T-helper 17 cell (primary cell): ENCODE data around the gene NAT14. TPM values are rescaled to one million over a fixed set of nuclear protein-coding genes. Genes with fewer than 3 reads are reported as not detected.
A peak's percentile ranks its signal among the peaks of the same experiment; 100 is the strongest.
"Not testable (repeated sequence)": the region's sequence is repeated elsewhere in the genome, so short reads cannot be mapped to it uniquely, and the experiment has no call there.

Experiments used
- ATAC-seq: fragments of 150-1000 bp; cut with Tn5 transposase; 2 replicates; pipeline ENCODE4 v1.10.0; 2021; ENCODE audit warnings: mild to moderate bottlenecking, moderate library complexity
- DNase-seq, 3 donors: peaks; one replicate each; pipeline versions ENCODE4 v3.0.0 to v3.0.0-alpha.2; 2020 to 2021
- H3K9me3 ChIP-seq: one replicate; pipeline ENCODE4 v1.7.0; 2013; ENCODE audit warnings: low read length, mild to moderate bottlenecking; ENCODE audit not compliant: control insufficient read depth, poor library complexity, severe bottlenecking
- H3K27ac Mint-ChIP-seq: one replicate; pipeline ENCODE4 v1.8.0; 2022; ENCODE audit warnings: mild to moderate bottlenecking, moderate library complexity, mixed read lengths
- H3K27me3 Mint-ChIP-seq: one replicate; pipeline ENCODE4 v1.8.0; 2022; ENCODE audit warnings: mixed read lengths
- H3K36me3 Mint-ChIP-seq: one replicate; pipeline ENCODE4 v1.8.0; 2022; ENCODE audit warnings: low read depth, mixed read lengths
- H3K4me1 Mint-ChIP-seq: one replicate; pipeline ENCODE4 v1.8.0; 2022; ENCODE audit warnings: mild to moderate bottlenecking, mixed read lengths
- H3K4me3 Mint-ChIP-seq: one replicate; pipeline ENCODE4 v1.8.0; 2022; ENCODE audit warnings: mild to moderate bottlenecking, moderate library complexity, mixed read lengths
- total RNA-seq, 4 donors: library from RNA in 2 of 4; stranded (reverse) in 2 of 4; gene quantifications; one replicate each; pipeline ENCODE4 v1.2.3 and lab custom pipeline; 2022 to 2026

Gene NAT14
- total RNA-seq, 2 donors from 2014 or later, result 9.1 to 11.9 TPM

DNA sequence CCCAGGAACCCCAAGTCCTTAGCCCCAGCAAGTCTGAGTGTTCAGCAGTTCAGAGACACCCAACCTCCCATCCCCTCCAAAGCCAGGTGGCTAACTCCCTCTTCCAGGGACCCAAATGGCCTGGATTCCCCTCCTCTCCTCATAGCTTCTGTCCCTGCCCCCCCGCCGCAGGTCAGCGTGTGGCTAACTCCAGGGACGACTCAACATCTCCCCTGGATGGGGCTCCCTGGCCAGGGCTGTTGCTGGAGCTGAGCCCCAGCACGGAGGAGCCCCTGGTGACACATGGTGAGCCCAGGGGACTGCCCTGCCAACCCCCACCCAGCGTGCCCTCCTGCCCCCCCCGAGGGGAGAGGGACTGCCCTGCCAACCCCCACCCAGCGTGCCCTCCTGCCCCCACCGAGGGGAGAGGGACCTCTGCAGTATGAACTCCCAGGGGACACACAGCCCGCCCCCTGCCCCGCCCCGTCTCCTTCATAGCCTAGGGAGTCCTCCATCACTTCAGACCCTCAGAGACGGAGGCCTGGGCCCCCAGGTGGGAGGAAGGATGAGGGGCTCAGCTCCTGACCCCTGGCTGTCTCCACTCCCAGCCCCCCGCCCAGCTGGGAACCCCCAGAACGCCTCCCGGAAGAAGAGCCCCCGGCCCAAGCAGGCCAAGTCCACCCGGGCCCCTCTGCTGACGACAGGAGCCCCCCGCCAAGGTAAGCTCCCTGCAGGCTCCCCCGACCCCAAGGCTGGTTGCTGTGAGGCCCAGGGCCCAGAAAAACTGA, 4.9 kb downstream of the NAT14 start:
- Mint-ChIP-seq H3K4me3 (no peak overlapping the region), H3K27me3 (peaks cover 16% of the 10 kb centered on the region), H3K36me3 (no peaks in the 10 kb centered on the region), H3K4me1 (peaks cover 5% of the 10 kb centered on the region), H3K27ac (no peak overlapping the region)
- no peaks in the 10 kb centered on the region for H3K9me3 ChIP-seq
- no peak for ATAC-seq
- no peak for DNase-seq

DNA sequence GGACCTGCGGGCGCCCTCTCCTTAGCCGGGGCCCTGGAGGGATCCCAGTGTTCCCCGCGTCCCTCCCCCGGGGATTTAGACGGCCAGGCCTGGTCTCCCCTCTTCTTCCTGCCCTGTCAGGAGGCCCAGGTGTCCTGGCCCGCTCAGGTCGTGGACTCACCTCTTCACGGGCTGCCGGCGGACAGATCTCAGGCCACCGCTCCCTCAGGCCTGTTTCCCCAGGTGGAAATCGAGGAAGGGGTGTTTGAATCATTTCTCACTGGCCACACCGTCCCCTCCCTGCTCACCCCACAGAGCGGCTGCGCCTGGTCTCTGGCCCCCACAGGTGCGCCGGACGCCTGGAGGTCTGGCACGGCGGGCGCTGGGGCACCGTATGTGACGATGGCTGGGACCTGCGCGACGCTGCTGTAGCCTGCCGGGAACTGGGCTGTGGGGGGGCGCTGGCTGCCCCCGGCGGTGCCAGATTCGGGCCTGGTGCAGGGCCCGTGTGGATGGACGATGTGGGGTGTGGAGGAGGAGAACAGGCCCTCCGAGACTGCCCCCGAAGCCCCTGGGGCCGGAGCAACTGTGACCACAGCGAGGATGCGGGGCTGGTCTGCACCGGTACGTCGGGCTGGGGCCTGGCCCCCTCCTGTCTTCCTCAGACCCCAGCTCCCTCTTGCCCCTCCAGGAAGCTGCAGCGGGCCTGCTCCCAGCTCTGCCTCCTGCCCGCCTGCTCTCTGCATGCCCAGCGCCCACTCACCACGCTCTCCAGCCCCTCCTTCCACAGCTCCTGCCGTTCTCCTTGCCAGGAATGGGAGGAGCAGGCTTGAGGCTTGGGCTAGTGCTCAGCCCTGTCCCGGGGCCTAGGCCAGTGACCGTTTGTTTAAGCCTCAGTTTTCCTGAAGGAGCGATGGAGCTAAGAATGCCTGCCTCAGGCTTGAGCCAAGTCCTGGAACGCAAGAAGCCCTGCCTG, 5.8 kb downstream of the NAT14 start:
- ATAC-seq, result no peak
- Mint-ChIP-seq H3K4me1 (peaks cover 5% of the 10 kb centered on the region), H3K27me3 (peaks cover 16% of the 10 kb centered on the region), H3K27ac (no peak overlapping the region), H3K36me3 (no peaks in the 10 kb centered on the region), H3K4me3 (no peak overlapping the region)
- H3K9me3 ChIP-seq, result no peaks in the 10 kb centered on the region
- DNase-seq, result no peak

- Mint-ChIP-seq H3K27me3 (peaks cover 16% of the 10 kb centered on the region), H3K4me3 (no peak overlapping the region), H3K36me3 (no peaks in the 10 kb centered on the region), H3K27ac (no peak overlapping the region), H3K4me1 (peaks cover 2% of the 10 kb centered on the region)
- no peak for ATAC-seq
- no peak for DNase-seq
- no peaks in the 10 kb centered on the region for H3K9me3 ChIP-seq
Observed at GRCh38 chr19:55491546-55492360, 6.8 kb downstream of the NAT14 start.

- Mint-ChIP-seq H3K36me3 (no peaks in the 10 kb centered on the region), H3K27ac (no peak overlapping the region), H3K27me3 (peaks cover 16% of the 10 kb centered on the region), H3K4me1 (peaks cover 2% of the 10 kb centered on the region), H3K4me3 (no peak overlapping the region)
- no peaks in the 10 kb centered on the region for H3K9me3 ChIP-seq
- ATAC-seq (no peak), DNase-seq (no peak)
Observed at GRCh38 chr19:55492362-55492944, 7.5 kb downstream of the NAT14 start.

- ATAC-seq (no peak), DNase-seq (no peak)
- Mint-ChIP-seq H3K27ac (no peak overlapping the region), H3K27me3 (peaks cover 16% of the 10 kb centered on the region), H3K4me1 (peaks cover 2% of the 10 kb centered on the region), H3K36me3 (no peaks in the 10 kb centered on the region), H3K4me3 (no peak overlapping the region)
- no peaks in the 10 kb centered on the region for H3K9me3 ChIP-seq
Observed at GRCh38 chr19:55493052-55493644, 8.2 kb downstream of the NAT14 start.

DNA sequence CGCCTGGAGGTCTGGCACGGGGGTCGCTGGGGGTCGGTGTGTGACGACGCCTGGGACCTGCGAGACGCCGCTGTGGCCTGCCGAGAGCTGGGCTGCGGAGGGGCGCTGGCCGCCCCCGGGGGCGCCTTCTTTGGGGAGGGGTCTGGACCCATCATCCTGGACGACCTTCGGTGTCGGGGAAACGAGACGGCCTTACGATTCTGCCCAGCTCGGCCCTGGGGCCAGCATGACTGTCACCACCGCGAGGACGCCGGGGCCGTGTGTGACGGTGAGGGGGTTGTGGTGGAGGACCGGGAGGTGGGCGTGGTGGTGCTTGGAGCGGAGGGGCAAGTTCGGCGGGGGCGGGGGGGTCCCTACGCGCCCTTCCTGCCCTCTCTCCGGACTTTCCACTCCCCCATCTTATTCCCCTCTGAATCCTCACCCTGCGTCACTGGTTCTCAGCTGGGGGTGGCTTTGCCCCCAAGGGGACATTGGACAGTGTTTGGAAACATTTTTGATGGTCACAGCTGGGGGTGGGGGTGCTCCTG, 8.7 kb downstream of the NAT14 start:
- ATAC-seq (no peak), DNase-seq (no peak)
- H3K4me3 Mint-ChIP-seq, result no peak overlapping the region
- peaks cover 16% of the 10 kb centered on the region for H3K27me3 Mint-ChIP-seq
- H3K27ac Mint-ChIP-seq, result no peak overlapping the region
- H3K4me1 Mint-ChIP-seq, result peaks cover 2% of the 10 kb centered on the region
- H3K36me3 Mint-ChIP-seq, result no peaks in the 10 kb centered on the region
- no peaks in the 10 kb centered on the region for H3K9me3 ChIP-seq

GRCh38 chr19:55494172-55494761, 9.3 kb downstream of the NAT14 start:
- peaks cover 16% of the 10 kb centered on the region for H3K27me3 Mint-ChIP-seq
- DNase-seq (no peak), ATAC-seq (peak; percentile 30)
- H3K4me3 Mint-ChIP-seq, result no peak overlapping the region
- H3K27ac Mint-ChIP-seq, result no peak overlapping the region
- H3K4me1 Mint-ChIP-seq, result peaks cover 2% of the 10 kb centered on the region
- no peaks in the 10 kb centered on the region for H3K9me3 ChIP-seq
- no peaks in the 10 kb centered on the region for H3K36me3 Mint-ChIP-seq

DNA sequence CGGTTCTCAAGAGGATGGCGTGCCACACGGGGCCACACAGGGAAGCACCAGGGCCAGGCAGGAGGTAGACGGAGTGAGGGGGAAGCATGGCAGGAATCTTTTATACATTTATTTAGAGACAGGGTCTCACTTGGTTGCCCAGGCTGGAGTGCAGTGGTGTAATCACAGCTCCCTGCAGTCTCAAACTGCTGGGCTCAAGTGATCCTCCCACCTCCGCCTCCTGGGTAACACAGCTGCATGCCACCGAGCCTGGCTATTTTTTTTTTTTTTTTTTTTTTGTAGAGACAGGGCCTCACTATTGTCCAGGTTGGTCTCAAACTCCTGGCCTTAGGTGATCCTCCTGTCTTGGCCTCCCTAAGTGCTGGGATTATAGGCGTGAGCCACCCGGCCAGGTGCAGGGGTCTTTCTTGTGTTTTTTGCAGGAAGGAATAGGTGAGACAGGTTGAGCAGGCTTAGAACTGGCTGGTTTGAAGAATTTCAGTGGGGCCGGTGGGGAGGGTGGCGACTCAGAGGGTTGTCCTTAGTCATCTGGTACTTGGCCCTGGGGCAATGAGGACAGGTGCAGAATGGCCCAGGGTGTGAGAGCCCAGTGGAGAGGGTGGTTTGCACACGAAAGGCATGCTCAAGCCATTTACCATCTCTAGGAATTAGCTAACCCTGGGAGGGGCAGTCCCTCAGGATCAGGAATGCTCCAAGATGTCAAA, 10.8 kb downstream of the NAT14 start:
- no peak overlapping the region for H3K4me3 Mint-ChIP-seq
- H3K4me1 Mint-ChIP-seq, result peaks cover 2% of the 10 kb centered on the region
- no peaks in the 10 kb centered on the region for H3K9me3 ChIP-seq
- H3K27ac Mint-ChIP-seq, result no peak overlapping the region
- no peaks in the 10 kb centered on the region for H3K36me3 Mint-ChIP-seq
- no peak for DNase-seq
- no peak for ATAC-seq
- H3K27me3 Mint-ChIP-seq, result peaks cover 16% of the 10 kb centered on the region

DNA sequence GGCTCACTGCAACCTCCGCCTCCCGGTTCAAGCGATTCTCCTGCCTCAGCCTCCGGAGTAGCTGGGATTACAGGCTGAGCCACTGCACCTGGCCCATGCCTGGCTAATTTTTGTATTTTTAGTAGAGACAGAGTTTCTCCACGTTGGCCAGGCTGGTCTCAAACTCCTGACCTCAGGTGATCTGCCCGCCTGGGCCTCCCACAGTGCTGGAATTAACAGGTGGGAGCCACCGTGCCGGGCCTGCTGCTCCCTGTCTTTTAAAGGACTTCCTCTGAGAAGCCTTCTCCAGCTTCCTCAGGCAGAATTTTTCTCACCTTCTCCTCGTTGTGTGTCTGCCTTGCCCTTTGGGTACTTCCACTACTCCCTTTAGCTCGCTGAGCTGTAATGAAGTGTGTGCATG, 11.8 kb downstream of the NAT14 start:
- not testable (repeated sequence) for ATAC-seq, H3K36me3 Mint-ChIP-seq, H3K9me3 ChIP-seq, H3K4me1 Mint-ChIP-seq, H3K4me3 Mint-ChIP-seq, H3K27ac Mint-ChIP-seq, DNase-seq
- peaks cover 12% of the 10 kb centered on the region for H3K27me3 Mint-ChIP-seq

- H3K27ac Mint-ChIP-seq, result no peak overlapping the region
- H3K27me3 Mint-ChIP-seq, result peaks cover 4% of the 10 kb centered on the region
- no peak for DNase-seq
- H3K9me3 ChIP-seq, result no peaks in the 10 kb centered on the region
- ATAC-seq, result no peak
- no peak overlapping the region for H3K4me3 Mint-ChIP-seq
- peaks cover 3% of the 10 kb centered on the region for H3K36me3 Mint-ChIP-seq
- H3K4me1 Mint-ChIP-seq, result peaks cover 10% of the 10 kb centered on the region
Observed at GRCh38 chr19:55497763-55498162, 12.8 kb downstream of the NAT14 start.

GRCh38 chr19:55498246-55498840, 13.4 kb downstream of the NAT14 start:
- no peak for DNase-seq
- no peaks in the 10 kb centered on the region for H3K27me3 Mint-ChIP-seq
- H3K27ac Mint-ChIP-seq, result no peak overlapping the region
- H3K4me1 Mint-ChIP-seq, result peaks cover 12% of the 10 kb centered on the region
- H3K36me3 Mint-ChIP-seq, result peaks cover 3% of the 10 kb centered on the region
- H3K4me3 Mint-ChIP-seq, result no peak overlapping the region
- no peak for ATAC-seq
- H3K9me3 ChIP-seq, result no peaks in the 10 kb centered on the region
